ENCODE data around the gene SRSF1.

Gene SRSF1

GRCh38 chr17:58010067-58010799, 3.2 kb upstream of the SRSF1 start:
- DNase-seq: no peak

- DNase-seq: peak; percentile 53
Measured at GRCh38 chr17:58007781-58008706, 998 bp upstream of the SRSF1 start.

DNA sequence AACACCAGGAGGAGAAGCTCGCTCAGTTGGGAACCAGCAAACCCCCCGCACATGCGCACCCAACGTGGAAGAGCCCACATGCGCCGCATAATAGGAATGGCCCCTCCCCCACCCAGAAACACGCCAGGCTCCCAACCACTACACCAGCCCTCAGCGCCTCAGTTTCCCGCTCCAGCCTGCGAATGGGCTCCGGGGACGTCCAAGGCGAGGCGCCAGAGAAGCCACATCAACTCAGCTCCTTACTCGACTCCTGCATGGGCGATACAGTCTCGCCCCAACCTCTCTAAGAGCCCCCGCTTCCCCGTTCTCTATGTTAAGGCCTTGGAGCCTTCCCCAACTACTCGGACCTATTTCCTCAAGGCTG, 504 bp downstream of the SRSF1 start:
- DNase-seq: peak; percentile 94

- DNase-seq: no peak
Measured at GRCh38 chr17:58005728-58006559, 1.1 kb downstream of the SRSF1 start.

DNA sequence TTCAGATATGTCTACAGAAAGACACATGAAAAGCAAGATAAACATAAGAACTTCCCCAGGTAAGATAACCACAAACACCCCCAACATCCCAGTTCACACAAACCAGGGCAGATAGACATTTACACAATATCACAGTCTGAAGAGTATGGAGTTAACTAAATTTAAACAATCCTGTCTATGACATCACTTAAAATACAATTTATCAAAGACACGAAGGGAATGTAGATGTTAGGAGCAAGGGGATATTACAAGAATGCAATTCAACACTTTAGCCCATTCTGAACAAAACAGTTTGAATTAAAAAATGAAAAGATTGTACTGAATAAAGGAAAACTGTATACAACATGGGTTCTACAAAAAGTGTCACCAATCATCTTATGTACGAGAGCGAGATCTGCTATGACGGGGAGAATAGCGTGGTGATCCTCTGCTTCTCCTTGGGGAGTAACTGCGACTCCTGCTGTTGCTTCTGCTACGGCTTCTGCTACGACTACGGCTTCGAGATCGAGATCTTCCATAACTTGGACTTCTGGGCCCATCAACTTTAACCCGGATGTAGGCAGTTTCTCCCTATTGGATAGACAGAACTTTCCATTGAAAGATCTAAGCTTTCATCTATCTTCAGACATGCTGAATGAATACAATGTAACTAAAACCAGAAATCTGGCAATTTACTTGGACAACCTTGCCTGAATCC, 1.9 kb downstream of the SRSF1 start:
- peak; percentile 64 for DNase-seq

DNA sequence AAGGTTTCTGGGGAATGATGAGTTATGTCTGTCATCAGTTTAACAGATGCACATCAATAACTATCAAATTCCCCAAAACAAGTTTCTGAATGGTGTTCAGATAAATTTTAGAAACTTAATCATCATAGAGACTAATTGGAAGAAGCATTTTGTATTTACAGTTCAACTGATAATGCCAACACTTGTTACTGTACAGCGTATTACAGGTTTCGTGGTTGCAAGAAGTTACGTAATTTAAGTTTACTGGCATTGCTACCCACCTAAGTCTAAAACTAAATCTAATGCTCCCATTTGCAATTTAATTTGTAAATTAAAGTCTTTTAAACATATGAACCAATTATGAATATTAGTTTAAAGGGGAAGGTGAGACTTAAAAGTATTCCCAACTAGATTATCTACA, 3.0 kb downstream of the SRSF1 start:
- DNase-seq: no peak

DNA sequence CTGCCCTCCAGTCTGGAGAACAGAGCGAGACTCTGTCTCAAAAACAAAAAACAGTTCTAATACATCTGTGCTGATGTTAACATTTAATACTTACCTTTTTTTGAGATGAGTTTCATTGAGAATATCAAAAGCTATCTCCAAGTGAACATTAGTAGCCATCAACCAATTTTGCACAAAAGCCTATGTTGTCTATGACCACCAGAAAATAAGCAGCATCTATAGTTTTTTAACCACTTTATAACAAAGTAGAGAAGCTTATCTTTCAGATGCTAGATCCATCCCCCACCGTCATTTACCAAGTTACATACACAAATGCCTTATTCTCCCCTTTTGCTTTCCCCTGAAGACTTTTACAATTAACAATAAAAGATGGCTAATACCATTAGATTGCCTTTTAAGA, 4.1 kb downstream of the SRSF1 start:
- no peak for DNase-seq

DNA sequence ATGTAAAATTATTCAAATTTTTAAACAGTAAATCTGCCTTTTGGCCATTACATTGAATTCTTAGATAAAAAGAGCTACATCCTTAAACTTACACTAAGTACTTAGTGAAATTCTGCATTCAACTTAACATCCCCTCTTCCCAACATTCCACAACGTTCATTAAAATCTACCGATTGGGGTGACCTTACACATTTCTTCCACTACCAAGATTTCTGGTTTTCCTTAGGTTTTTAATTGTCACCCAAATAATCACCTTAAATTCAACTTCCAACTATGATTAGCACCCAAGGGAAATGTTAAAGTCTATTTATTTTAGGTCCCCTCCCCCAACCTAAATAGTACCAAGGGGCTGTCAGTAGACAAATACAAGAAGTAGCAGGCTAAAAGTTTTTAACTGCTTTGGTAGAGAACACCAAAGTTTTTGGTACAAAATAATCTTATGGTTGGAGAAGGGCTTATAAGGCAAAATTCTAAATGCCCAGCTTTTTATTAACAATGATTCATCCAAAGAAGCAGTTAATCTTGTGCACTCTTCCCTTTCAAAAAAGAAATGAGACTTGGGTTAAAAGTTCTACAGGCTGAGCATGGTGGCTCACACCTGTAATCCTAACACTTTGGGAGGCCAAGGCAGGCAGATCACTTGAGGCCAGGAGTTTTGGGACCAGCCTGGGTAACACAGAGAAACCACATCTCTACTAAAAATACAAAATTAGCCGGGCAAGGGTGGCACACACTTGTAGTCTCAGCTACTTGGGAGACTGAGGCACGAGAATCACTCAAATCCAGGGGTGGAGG, 4.7 kb downstream of the SRSF1 start:
- no peak for DNase-seq

GRCh38 chr17:58001461-58002124, 5.5 kb downstream of the SRSF1 start:
- DNase-seq: no peak

GRCh38 chr17:57999496-58000017, 7.5 kb downstream of the SRSF1 start:
- peak; percentile 88 for DNase-seq

DNA sequence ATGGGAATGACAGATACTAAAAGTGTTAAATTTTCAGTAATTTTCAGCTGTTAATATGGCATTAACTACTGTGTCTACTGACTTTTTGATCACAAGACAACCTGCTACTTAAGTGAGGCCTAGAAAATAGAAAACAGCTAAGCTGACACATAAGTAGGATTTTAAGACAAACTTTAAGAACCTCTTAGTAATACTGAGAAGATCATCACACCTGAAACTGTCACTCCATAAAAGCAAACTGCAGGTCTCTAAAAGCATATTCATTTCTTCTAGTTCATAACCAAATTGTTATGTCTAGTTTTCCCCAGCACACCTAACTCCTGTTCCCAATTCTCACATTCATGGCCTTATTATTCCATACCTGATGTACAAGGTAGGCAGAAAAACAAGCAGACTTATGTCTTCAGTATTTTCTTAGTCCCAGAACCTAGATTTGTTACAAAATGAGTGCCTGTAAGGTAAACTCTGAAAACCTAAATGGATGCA, 8.0 kb downstream of the SRSF1 start:
- no peak for DNase-seq

GRCh38 chr17:57997085-57997809, 9.8 kb downstream of the SRSF1 start:
- peak; percentile 48 for DNase-seq

GRCh38 chr17:57995076-57995956, 11.7 kb downstream of the SRSF1 start:
- DNase-seq: peak; percentile 92

- DNase-seq: no peak
Measured at GRCh38 chr17:57994436-57994835, 12.6 kb downstream of the SRSF1 start.

DNA sequence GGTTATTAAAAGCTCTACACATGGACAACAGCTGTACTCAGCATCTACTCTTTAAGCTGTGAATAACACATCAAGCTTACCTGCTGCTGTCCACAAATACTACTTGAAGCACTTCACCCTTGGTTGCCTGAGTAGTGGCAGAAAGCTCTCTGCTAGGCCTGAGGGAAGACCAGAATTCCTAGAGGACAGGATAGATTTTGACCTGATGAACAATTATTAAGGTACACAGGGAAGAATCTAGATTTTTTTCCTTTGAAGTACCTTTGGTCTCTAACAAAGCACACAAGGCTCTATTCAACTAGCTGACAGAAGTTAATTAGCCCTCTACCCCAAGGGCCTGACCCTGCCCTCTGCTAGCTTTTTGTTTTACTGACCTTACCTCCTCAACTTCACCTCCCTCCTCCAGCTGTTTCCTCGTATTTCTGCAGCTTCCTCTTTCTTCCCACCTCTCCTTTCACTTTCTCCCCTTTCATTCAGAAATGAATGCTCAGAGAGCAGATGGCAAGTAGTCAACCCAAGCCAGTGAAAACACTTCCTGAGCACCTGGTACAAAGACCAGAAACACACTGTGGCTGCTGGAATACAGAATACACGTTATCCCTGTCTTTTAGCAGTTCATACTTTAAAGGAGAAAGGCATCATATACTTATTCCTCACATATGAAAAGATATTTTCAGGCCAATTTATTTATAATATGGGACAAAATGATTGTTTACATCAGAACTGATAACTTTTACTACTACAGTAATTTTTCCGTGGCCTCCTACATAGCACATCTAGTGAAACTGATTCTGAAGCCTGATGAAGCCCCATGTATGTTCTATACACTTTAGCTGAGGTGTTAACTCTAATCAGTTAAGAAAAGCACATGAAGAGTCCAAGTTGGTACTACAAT, 13.3 kb downstream of the SRSF1 start:
- DNase-seq: peak; percentile 70

- no peak for DNase-seq
Measured at GRCh38 chr17:57991537-57991936, 15.5 kb downstream of the SRSF1 start.

- DNase-seq: no peak
Measured at GRCh38 chr17:57990037-57990436, 17.0 kb downstream of the SRSF1 start.
